GM21423 (cell line): Measurements from ENCODE around the gene AGBL3.
"Not testable (repeated sequence)": the region's sequence is repeated elsewhere in the genome, so short reads cannot be mapped to it uniquely, and the experiment has no call there.

Experiments used
- ATAC-seq: cut with Tn5 transposase; IDR thresholded peaks from one replicate; pipeline ENCODE4 v1.9.1; 2021; ENCODE audit warnings: mild to moderate bottlenecking, moderate library complexity; ENCODE audit not compliant: unreplicated experiment

The AGBL3 gene

GRCh38 chr7:135074096-135074495 is 87.8 kb downstream of the AGBL3 start:
- no peak for ATAC-seq

DNA sequence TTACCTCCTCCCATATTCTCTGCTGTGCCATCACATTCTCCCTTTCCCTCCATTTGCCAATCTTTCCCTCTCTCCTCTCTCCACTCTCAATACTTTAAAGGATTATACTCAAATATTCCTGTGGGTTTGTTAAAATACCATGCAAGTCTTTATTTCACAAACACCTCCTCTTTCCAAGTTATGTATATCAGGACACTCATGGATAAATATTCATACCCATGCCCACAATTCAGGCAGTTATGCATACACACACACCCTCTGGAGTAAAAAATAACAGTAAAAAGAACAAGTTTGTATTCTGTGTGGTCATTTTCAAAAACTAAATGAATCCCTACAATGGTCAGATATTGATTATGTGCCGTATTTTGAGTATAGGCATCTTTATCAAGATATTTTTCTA is 88.2 kb downstream of the AGBL3 start:
- no peak for ATAC-seq

DNA sequence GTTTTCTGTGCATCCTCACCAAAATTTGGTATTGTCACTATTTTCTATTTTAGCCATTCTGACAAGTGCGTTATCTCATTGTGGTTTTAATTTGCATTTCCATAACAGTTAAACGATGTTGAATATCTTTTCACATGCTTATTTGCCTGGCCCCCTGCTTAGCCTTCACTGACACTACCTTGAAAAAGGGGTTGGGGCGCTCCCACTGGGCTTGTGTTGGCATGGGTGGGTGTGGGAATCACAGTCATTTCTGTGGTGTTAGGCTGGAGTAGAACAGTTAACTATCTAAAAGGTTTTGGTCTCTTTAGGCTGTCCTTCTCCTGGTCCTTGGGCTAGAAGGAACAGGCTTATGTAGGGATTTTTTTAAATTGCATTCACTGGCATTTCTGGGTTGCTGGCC is 89.4 kb downstream of the AGBL3 start:
- no peak for ATAC-seq

DNA sequence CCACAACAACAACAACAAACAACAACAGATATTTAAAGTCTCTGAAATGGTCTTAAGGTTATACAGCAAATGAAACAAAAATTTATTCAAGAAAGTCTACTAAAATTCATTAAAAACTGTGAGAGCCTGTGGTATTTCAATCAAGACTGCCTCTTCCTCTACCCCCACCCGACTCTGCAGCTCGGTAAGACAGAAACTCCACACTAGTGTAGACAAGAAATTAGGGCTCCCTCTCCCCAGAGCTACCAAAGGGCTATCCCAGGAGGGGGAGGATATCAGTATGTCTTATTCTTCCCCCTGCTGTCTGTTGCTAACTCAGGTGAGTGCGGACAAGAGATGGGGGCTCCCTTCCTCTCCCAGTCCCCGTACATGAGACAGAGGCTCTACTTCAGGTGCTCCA is 90.6 kb downstream of the AGBL3 start:
- no peak for ATAC-seq

GRCh38 chr7:135077642-135078041 is 91.3 kb downstream of the AGBL3 start:
- no peak for ATAC-seq

GRCh38 chr7:135078051-135078450 is 91.7 kb downstream of the AGBL3 start:
- ATAC-seq, result no peak

DNA sequence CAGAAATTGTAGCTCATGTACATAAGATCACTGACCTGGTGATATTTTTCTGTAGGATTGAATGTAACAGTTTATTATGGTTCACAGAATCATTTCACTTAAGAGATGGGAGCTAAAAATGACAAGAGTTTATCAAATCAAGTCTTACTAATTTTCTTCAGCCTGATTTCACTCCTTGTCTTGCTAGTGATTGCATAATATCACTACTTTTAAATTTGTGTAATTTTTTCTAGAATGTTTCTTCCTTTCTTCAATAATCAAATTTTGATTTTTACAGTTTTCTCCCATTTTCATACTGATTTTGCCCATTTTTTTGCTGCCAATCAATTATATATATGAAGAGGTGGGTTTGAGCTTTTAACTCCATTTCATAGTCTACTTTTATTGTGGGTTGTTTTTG is 92.8 kb downstream of the AGBL3 start:
- no peak for ATAC-seq

DNA sequence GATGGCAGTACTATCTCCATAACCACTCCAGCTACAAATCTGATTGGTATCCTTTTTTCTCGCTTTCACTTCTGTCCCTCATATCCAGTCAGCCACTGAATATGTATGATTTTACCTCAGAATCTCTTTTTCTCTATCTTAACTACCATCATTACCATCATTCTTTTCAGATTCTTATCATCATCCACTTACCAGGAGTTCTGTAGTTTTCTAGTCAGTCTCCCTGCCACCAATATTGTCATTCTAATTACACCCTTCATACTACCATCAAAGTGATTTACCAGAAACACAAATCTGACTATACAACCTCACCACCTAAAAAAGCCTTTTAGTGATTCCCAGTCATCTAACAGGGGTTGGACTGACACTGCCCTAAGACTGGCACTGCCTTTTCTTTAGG is 96.7 kb downstream of the AGBL3 start:
- no peak for ATAC-seq

DNA sequence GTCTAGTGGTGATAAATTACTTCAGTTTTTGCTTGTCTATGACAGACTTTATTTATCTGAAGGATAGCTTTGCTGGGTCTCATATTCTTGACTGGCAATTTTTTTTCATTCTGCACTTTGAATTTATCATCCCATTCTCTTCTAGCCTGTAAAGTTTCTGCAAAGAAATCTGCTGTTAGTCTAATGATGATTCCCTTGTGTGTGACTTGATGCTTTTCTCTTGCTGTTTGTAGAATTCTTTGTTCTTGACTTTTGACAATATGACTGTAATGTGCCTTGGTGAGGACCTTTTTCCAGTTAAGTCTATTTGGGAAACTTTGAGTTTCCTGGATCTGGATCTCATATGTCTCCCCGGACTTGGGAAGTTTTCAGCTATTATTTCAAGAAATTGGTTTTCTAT is 102.3 kb downstream of the AGBL3 start:
- ATAC-seq, result no peak

GRCh38 chr7:135091717-135092116 is 105.4 kb downstream of the AGBL3 start:
- ATAC-seq, result no peak

GRCh38 chr7:135094472-135095237 is 108.3 kb downstream of the AGBL3 start:
- ATAC-seq, result no peak

DNA sequence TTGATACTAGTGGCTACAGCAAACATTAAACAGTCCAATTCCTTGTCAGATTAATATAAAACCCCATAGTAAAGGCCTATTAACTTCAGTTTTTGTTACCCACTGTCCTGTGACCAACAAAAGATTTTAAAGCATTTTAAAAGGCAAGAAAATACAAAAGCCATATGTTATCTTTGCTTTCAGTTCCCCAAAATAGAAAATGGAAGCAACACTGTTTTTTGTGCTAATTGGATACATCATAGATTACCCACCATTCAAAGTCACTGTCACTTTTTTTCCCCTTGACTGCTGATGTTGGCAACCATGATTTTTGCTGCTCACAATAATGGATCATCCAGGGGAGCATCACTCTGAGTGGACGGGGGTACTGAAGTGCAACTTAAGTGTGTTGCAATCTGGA is 109.1 kb downstream of the AGBL3 start:
- ATAC-seq, result no peak

DNA sequence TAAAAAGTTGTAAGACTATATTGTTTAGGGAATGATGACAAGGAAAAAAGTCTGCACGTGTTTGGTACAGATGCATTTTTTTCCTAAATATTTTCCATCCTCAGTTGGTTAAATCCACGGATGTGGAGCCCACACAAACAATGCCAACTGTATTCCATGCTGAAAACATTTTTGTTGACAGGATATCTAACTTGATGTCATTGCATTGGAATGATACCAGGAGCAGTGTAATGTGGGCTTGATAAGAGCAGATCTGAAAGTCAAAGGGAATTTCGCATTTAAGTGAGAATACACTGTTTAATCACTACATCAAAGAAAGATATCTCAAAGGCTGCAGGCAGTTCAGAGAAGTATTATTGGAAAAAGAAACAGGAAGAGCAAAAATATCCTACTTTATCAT is 112.1 kb downstream of the AGBL3 start:
- no peak for ATAC-seq

GRCh38 chr7:135100856-135101255 is 114.5 kb downstream of the AGBL3 start:
- ATAC-seq, result no peak

DNA sequence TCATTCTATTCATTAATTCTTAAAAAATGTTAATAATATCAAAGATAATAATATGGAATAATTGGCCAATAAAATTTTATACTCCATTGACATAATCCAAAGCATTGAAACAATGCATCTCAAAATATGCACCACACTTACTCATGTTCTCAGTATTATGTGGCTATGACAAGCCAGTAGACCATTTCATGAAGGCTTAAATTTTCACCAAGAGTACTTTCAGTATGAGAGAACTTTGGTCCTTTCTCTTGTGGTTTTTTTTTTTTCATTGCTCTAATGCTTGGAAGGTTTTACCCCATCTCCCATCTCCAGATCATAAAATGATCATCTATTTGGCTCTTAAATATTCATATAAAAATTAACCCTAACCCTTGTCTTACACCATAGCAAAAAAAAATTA is 116.1 kb downstream of the AGBL3 start:
- ATAC-seq, result peak; percentile 98

DNA sequence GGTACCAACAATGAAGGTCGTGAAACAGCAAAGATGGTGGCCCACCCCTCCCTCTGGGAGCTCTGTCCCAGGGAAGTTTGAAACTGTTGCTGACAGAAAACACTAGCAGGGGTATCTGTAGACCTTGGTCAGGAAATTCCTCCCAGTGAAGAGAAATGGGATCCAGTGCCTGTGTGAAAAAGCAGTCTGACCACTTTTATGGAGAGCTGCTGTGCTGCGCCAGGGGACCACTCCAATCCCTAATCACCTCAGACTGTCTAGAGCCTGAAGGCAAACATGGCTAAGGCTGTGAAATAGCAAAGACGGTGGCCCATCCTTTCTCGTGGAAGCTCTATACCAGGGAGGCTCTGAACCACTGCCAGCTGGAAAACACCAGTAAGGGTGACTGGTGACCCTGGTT is 123.3 kb downstream of the AGBL3 start:
- no peak for ATAC-seq

- ATAC-seq, result no peak
Measured at GRCh38 chr7:135109976-135110375, 123.7 kb downstream of the AGBL3 start.

GRCh38 chr7:135111379-135111778 is 125.1 kb downstream of the AGBL3 start:
- no peak for ATAC-seq

DNA sequence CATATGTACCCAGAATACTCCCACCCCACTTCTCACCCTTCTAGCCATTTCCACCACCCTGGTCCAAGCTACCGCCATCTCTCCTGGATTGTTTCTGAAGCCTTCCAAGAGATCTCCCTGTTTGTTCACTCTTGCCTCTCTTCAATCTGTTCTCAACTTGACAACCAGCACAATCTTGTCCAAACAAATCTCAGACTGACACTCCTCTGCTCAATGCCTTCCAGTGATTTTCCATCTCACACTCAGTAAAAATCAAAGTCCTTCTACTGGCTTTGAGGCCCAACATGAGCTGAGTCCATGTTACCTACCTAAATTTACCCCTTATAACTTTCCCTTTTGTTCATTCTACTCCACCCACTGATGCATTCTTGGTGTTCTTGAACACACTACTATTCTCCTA is 128.3 kb downstream of the AGBL3 start:
- ATAC-seq, result no peak

DNA sequence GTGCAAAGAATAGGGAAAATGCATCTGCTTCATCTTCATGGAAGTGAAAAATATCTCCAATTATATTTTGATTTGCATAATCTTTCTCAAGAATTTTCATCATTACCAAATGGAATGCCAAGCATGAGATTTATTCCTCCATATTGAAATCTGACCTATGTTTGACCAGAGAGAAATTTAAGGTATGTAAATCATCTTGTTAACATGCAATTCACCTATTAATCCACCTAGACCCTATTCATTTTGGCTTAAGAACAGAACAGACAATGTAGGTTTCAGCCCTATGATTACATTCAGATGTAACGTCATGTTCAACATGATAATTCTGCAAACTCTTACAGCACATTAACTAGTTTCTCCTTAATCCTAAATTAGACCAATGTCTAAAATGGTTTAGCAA is 130.8 kb downstream of the AGBL3 start:
- no peak for ATAC-seq

GRCh38 chr7:135121868-135122267 is 135.6 kb downstream of the AGBL3 start:
- no peak for ATAC-seq

GRCh38 chr7:135124631-135125030 is 138.3 kb downstream of the AGBL3 start:
- ATAC-seq, result not testable (repeated sequence)

DNA sequence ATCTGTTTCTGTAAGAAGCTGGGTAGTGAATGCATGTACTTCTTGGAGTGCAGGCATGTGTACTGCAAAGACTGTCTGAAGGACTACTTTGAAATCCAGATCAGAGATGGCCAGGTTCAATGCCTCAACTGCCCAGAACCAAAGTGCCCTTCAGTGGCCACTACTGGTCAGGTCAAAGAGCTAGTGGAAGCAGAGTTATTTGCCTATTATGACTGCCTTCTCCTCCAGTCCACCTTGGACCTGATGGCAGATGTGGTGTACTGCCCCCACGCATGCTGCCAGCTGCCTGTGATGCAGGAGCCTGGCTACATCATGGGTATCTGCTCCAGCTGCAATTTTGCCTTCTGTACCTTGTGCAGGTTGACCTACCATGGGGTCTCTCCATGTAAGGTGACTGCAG is 142.6 kb downstream of the AGBL3 start:
- no peak for ATAC-seq
